ENCODE measurements around the gene MAP6D1.

- TF ChIP-seq POLR2AphosphoS5 (IDR thresholded peaks at IDR 0.05; ENCODE audit: borderline replicate concordance, low read depth, low read length), result no peak
- TF ChIP-seq EZH2 (IDR thresholded peaks at IDR 0.05), result no peak
Measured at GRCh38 chr3:183800243-183800863, 25.0 kb downstream of the MAP6D1 start.

Data from SK-N-MC (cell line).